Measurements from ENCODE around the gene BUD31. TPM values are rescaled to one million over a fixed set of nuclear protein-coding genes. Genes with fewer than 3 reads are reported as not detected.

BUD31 gene
- total RNA-seq (10 to 100 TPM; 18.5 to 28.6 TPM), polyA plus RNA-seq (10 to 100 TPM; 35.4 to 55.9 TPM)

DNA sequence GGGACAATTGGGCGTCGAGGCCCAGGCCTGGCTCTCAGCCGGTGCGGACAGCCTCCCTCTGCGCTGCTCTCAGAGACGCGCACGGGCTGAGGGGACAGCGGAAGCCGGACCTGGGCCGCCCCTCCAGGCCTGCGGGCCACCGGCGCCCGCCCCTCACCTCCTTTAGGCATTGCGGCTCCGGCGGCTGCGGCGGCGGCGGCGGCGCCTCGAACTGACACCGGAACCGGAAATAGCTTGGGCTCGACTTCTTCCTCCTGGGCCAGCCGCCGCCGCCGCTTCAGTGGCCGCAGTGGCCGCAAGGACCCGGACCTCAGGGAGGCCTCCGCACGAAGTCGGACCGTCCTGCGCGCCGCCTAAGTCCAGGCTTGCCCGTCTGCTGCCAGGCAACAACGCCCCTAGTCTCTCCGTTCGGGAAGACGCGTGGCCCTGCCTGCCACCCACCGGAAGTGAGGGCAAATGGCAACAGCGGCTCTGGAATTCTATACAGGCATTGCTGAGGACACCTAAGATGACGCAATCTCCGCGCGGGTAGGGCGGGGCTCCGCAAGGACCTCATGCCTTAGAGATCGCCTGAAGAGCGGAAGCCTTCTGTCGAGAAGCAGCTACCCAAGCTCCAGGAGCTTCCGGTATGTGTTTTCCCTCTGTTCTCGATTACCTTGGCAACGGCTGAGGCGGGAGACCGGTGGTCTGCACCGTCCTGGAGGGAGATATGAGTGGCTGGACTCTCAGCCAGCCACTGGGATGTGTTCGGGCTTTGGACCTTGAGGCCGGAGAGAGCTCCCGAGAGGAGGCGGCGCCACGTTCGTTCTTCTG lies at the start of gene BUD31, which contains the start of gene PDAP1:
Gene BUD31, plus strand, starts transcription at position 591 of the 813 bp plus-strand sequence. CDS start 2,124 bp downstream, outside the sequence.
Gene PDAP1, minus strand, starts transcription at position 219 of the 813 bp plus-strand sequence. Its CDS starts 49 bp downstream, at position 170.
- Histone ChIP-seq H3K4me1 (ENCODE audit: control insufficient read depth in 4 of 4, insufficient read depth in 4 of 4, low read length in 3 of 4) (peaks cover 3 to 31% (median 25%) of the 10 kb centered on the region in 4 donors), H3K4me3 (ENCODE audit: low read depth in 1 of 3, low read length in 3 of 3) (peak within 1 kb of the TSS; percentile 86 to 99 (median 97)), H3K36me3 (ENCODE audit: control insufficient read depth in 4 of 4, insufficient read depth in 3 of 4, low read depth in 1 of 4, low read length in 3 of 4) (peaks cover 8 to 32% (median 19%) of the 10 kb centered on the region in 4 donors), H3K9ac (ENCODE audit: low read depth in 1 of 2, low read length in 2 of 2) (peak within 1 kb of the TSS; percentile 67 to 91), H3K9me3 (ENCODE audit: control insufficient read depth in 4 of 4, low read length in 3 of 4) (no peaks in the 10 kb centered on the region), H3K27ac (ENCODE audit: low read depth in 1 of 2, low read length in 2 of 2) (peak within 1 kb of the TSS; percentile 97 to 99), H3K27me3 (ENCODE audit: control insufficient read depth in 4 of 4, insufficient read depth in 4 of 4, low read length in 3 of 4) (no peaks in the 10 kb centered on the region)
- TF ChIP-seq, protein P1, sequence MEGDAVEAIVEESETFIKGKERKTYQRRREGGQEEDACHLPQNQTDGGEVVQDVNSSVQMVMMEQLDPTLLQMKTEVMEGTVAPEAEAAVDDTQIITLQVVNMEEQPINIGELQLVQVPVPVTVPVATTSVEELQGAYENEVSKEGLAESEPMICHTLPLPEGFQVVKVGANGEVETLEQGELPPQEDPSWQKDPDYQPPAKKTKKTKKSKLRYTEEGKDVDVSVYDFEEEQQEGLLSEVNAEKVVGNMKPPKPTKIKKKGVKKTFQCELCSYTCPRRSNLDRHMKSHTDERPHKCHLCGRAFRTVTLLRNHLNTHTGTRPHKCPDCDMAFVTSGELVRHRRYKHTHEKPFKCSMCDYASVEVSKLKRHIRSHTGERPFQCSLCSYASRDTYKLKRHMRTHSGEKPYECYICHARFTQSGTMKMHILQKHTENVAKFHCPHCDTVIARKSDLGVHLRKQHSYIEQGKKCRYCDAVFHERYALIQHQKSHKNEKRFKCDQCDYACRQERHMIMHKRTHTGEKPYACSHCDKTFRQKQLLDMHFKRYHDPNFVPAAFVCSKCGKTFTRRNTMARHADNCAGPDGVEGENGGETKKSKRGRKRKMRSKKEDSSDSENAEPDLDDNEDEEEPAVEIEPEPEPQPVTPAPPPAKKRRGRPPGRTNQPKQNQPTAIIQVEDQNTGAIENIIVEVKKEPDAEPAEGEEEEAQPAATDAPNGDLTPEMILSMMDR (IDR thresholded peaks at IDR 0.05; ENCODE audit: low read depth, low read length, missing input control), result no peak
- TF ChIP-seq NR2F2 (IDR thresholded peaks at IDR 0.05) (peak; percentile 81), FOXA1 (IDR thresholded peaks at IDR 0.05) (no peak), EGR1 (IDR thresholded peaks at IDR 0.05; ENCODE audit: low read depth in 2 of 2) (peak in 1 of 2 donors; percentile 61), SP1 (IDR thresholded peaks at IDR 0.05) (peak; percentile 77), GABPA (IDR thresholded peaks at IDR 0.05 in 1 of 2, conservative IDR thresholded peaks at IDR 0.05 in 1 of 2) (peak; percentile 82 to 95), FOXA2 (IDR thresholded peaks at IDR 0.05) (no peak), RXRA (IDR thresholded peaks at IDR 0.05) (peak; percentile 42 to 50), REST (IDR thresholded peaks at IDR 0.05) (no peak), YY1 (IDR thresholded peaks at IDR 0.05) (peak; percentile 86), RAD21 (IDR thresholded peaks at IDR 0.05) (peak; percentile 10 to 40), JUND (IDR thresholded peaks at IDR 0.05) (peak; percentile 88 to 92), MAX (IDR thresholded peaks at IDR 0.05) (peak; percentile 90), HNF4A (conservative IDR thresholded peaks at IDR 0.05) (peak; percentile 29 to 47), HNF4G (IDR thresholded peaks at IDR 0.05) (no peak), TAF1 (conservative IDR thresholded peaks at IDR 0.05) (peak; percentile 93)
- TF ChIP-seq, protein P2, sequence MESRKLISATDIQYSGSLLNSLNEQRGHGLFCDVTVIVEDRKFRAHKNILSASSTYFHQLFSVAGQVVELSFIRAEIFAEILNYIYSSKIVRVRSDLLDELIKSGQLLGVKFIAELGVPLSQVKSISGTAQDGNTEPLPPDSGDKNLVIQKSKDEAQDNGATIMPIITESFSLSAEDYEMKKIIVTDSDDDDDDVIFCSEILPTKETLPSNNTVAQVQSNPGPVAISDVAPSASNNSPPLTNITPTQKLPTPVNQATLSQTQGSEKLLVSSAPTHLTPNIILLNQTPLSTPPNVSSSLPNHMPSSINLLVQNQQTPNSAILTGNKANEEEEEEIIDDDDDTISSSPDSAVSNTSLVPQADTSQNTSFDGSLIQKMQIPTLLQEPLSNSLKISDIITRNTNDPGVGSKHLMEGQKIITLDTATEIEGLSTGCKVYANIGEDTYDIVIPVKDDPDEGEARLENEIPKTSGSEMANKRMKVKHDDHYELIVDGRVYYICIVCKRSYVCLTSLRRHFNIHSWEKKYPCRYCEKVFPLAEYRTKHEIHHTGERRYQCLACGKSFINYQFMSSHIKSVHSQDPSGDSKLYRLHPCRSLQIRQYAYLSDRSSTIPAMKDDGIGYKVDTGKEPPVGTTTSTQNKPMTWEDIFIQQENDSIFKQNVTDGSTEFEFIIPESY (IDR thresholded peaks at IDR 0.05), result peak; percentile 63
- TF ChIP-seq, protein P3, sequence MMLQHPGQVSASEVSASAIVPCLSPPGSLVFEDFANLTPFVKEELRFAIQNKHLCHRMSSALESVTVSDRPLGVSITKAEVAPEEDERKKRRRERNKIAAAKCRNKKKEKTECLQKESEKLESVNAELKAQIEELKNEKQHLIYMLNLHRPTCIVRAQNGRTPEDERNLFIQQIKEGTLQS (IDR thresholded peaks at IDR 0.05), result peak; percentile 99
- peak; percentile 97 for DNase-seq (ENCODE audit: low spot score)
- WGBS, result under 1% methylated on average over 72 of the region's 72 CpGs

Measured in liver (tissue), 9 donors.